ENCODE data around the gene EXOSC1.
"Not testable (repeated sequence)": the region's sequence is repeated elsewhere in the genome, so short reads cannot be mapped to it uniquely, and the experiment has no call there.

The EXOSC1 gene

DNA sequence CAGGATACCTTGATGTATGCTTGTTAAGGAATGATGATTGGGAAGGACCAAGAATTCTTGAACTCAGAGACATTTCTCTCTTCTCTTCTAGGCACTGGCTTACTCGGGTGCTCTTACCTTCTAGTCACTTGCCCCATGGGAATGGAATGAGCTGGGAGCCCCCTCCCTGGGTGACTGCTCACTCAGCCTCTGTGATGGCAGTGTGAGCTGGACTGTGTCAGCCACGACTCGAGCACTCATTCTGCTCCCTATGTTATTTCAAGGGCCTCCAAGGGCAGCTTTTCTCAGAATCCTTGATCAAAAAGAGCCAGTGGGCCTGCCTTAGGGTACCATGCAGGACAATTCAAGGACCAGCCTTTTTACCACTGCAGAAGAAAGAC is 10.9 kb upstream of the EXOSC1 start:
- DNase-seq, result no peak

DNA sequence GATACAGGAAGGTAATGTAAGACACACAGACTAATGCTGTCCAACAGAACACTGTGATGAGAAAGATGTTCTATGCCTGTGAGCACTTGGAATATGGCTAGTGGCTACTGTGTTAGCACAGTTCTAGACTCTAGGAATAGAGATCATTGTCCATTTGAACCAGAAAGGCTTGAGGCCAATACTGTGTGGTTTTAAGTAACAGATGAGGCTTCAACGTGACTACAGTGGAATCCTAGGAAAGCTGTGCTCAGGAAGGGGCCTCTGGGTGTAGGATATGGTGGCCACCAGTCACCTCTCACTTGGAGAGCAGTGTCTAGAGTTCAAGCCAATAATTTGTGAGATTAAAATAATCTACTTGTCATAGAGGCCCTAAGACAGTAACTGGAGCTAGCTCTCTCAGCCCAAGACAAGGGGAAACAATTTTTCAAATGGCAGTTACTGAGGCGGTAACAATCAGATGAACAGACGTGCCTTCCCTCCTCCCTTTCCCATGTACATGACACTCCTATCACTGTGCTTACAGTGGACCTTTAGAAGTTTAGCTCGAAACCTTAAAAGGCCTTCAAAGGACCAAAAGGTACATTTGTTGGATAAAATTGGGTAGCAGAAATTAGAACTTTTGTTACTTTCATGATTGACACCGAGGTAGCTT is 10.4 kb upstream of the EXOSC1 start:
- DNase-seq, result no peak

DNA sequence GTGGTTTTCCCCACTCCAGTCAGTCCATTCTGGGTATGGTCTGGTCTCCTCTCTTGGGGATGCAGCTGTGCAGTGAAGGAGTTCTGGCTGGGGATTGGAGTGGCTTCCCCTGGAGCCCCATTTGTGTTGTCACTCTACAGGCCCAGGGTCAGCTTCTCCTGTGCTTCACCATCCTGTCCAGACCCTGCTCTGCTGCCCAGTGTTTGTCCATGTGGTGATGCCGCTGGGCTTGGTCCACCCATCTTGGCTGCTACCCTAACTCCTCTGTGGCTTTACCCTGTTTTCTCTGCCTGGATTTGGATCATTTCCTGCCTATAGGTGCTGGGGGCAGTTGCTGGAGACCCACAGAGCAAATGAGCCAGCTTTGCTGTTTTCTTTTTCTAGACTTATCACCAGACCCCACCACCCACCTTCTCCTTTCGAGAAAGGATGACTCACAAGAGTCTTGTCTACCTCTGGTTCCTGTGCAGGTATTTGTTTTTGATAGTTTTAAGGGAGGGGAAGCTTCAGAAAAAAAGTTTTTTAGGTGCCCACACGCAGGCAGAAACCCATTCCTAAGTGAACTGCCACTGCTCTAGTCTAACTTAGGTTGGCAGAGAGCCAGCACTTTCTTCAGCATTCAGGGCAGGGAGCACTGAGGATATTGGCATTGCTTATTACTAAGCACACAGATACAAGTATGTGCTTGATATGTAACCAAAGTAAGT is 8.7 kb upstream of the EXOSC1 start:
- no peak for DNase-seq

DNA sequence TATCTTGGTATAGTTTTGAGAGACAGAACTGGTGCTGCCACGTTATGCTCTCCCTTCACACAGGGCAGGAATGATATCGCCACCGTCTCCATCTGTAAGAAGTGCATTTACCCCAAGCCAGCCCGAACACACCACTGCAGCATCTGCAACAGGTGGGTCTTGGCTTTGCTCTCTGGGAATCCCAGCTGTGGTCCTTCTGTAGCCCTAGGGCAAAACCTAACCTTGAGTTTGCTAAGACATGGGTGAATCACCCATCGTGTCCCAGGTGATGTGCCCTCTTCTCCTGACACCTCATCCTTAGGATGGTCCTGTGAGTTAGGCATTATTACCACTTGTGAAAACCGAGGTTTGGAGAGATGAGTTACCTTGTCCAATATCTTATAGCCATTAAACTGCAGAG is 6.5 kb upstream of the EXOSC1 start:
- DNase-seq, result no peak

DNA sequence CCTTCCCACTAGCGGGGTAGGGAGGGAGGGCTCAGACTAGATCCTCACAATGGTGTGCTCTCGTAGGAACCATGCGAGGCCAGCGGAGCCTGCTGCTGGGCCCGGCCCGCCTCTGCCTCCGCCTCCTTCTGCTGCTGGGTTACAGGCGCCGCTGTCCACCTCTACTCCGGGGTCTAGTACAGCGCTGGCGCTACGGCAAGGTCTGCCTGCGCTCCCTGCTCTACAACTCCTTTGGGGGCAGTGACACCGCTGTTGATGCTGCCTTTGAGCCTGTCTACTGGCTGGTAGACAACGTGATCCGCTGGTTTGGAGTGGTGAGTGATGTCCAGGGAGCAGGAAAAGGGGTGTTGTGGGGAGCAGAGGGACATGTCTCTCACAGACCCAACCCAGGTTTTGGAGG is 5.8 kb upstream of the EXOSC1 start:
- DNase-seq, result no peak

DNA sequence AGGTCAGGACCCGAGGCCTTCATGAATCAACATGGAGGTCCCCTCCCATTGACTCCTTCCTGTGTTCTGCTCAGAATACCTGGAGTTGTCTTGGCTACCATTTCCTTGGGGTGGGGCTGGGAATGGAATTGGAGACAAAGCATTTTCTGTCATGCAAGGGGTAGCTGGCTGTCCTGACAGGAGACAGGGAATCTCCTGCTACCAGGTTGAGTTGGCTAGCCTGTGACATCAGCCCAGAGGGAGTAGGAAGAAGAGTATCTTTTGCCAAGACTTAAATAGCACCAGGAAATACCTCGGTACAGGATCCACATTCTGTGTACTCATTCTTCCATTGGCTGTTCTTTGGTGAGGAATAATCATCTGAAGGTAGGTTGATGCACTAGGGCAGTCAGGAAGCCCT is 5.0 kb upstream of the EXOSC1 start:
- DNase-seq, result no peak

DNA sequence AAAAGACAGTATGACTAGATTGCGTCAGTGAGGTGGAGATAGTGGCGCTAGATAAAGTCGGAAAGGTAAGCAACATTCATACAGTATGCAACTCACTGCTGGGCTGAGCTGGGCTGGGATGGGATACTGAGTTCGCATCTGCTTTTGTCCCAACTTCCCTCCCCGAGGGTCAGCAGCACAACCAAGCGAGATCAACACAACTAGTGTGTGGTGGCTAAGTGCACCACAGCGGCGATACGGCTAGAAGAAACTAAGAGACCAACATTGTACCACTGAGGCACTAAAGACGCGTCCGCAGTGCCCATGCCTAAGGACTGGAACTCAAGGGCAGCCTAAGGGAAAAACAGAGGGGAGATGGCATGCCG is 467 bp downstream of the EXOSC1 start:
- DNase-seq, result no peak

DNA sequence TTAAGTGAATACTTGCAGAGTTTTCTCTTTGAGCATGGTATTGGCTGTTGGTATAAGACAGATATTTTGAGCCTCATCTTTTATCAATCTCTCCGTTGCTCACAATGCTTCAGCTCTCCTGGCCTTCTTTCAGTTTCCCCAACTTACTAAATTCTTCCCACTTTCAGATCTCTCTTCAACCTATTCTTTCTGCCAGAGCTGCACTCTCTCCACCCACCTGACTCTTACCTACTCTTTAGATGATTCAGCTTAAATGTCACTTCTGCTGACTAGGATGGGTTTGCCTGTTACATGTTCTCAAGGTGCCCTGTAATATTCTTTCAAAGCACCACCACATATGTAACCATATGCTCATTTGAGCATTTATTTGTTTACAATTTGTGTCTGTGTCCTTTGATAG is 1.6 kb downstream of the EXOSC1 start:
- no peak for DNase-seq

DNA sequence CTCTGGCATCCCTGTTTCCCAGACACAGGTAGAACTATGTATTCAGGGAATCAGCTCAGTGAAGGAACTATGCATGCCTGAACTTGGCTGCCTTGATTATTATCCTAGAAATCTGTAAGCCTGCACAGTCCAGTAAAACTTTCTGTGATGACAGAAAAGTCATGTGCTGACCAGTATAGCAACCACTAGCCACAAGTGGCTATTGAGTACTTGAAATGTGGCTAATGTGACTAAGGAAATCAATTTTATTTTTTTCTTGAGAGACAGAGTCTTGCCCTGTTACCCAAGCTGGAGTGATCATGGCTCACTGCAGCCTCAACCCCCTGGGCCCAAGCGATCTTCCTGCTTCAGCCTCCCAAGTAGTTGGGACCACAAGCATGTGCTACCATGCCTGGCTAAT is 3.5 kb downstream of the EXOSC1 start:
- DNase-seq, result no peak

DNA sequence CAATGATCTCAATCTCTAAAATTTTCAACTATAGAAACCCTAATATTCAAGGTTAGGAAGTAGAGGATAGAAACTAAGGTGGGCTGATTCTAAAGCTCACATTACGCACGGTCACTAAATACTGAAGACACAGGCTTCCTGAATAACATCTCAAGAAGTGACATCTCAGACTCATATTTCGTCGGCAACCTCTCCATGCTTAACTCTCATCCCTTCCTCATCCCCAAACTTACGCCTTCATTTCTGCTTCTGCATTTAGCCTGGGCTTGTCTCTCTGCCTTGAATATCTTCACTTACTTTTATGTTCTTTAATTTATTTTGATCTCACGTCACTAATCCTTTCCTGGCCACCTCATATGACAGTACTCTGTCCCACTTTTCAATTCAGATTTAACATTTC is 10.6 kb downstream of the EXOSC1 start:
- DNase-seq, result no peak

DNA sequence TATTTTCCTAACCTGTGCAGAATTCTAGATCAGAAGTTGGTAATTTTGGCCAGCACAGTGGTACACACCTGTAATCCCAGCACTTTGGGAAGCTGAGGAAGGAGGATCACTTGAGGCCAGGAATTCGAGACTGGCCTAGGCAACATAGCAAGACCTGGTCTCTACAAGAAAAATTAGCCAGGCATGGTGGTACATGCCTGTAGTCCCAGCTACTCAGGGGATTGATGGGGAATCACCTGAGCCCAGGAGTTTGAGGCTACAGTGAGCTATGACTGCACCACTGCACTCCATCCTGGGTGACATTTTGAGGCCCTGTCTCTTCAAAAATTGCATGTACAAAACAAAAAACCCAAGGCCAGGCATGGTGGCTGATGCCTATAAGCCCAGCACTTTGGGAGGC is 11.2 kb downstream of the EXOSC1 start:
- DNase-seq, result no peak

DNA sequence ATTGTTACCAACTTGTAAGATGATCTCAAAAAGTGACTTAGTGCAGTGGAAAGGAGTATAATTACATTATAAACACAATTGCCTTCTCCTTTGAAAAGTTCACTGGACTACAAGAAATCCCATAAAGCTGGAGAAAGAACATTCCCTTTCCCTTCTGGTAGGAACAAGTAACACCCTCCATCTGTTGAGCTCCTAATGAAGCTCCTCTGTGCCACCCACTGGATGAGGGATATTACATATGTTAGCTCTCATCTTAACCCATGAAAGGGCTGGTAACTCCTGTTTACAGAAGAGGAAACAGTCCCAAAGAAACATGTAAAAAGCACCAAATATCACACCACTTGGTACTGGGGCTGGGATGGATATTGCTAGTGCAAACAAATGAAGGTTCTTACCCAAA is 11.8 kb downstream of the EXOSC1 start:
- no peak for DNase-seq

DNA sequence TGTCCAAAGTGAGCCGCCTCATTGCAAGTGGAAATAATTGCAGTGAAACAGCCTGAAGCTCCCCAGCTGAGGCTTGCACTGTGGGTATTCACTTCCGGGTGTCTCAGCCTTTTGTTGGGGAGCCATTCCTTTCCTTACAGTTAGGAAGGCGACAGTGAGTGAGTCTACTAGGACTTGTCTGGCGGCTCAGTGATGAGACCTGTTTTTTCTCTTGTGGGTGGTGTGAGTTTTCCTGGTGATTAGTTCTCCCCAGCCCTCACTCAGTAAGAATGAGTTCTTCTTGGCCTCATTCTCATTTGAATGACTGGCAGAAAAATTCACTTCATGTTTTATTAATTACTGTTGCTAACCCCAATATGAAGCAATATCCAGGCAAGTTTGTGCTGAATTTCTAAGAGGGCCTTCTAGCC is 17.2 kb downstream of the EXOSC1 start:
- DNase-seq, result no peak

DNA sequence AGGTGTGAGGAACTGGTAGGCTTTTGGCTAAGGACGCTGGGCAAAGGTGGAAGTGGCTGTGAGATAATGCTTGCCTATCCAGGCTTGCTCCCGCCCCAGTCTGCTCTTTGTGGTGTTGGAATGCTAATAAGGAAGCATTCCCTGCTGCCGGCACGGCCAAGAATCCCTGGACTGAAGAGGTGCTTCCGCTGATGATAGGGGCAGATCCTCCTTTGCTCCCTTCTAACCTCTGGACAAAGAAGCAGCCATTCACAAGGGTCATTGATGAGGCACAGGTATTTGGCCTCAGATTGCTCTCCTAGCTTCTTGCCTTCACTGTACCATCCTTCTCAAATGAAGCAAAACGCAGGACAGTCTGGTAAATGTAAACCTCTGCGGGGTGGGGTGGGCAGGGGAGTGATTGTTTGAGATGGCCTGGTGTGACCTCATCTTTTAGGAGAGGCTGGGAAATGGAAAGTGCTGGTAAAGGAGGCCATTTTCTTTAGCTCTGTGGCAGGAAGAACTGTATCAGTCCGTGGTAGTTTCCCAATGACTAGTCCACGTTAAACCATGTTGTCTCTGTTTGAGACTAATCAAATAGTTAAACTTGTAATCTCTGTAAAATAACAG is 18.1 kb downstream of the EXOSC1 start:
- no peak for DNase-seq

DNA sequence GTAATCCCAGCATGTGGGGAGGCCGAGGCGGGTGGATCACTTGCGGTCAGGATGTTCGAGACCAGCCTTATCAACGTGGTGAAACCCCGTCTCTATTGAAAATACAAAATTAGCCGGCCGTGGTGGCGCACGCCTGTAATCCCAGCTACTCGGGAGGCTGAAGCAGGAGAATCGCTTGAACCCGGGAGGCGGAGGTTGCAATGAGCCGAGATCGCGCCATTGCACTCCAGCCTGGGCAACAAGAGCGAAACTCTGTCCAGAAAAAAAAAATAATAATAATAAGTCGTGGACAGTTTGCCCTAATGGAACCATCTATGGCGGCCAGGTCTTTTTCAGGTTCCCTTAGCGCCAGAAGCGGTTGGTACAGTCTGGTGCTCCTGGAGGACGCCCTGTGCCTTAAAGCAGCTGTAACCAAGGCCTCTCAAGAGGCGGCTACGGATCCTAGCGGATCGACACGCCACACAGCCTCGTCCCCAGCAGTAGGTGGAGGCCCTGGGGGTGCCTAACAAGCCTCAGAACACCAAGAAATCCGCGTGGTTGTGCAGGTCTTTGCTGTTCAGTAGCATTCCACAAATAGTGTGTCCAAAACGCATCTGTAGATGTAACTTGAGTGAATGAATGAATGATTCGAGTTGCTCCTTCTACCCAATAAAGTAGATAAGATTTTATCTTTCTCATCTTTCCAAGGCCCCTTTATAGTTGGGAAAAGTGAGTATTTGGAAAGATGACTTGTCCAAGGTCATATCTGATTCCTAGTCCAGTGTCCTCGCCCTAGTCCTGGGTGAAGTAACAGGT is 18.8 kb downstream of the EXOSC1 start:
- DNase-seq, result peak in 1 of 2 experiments; percentile 6

DNA sequence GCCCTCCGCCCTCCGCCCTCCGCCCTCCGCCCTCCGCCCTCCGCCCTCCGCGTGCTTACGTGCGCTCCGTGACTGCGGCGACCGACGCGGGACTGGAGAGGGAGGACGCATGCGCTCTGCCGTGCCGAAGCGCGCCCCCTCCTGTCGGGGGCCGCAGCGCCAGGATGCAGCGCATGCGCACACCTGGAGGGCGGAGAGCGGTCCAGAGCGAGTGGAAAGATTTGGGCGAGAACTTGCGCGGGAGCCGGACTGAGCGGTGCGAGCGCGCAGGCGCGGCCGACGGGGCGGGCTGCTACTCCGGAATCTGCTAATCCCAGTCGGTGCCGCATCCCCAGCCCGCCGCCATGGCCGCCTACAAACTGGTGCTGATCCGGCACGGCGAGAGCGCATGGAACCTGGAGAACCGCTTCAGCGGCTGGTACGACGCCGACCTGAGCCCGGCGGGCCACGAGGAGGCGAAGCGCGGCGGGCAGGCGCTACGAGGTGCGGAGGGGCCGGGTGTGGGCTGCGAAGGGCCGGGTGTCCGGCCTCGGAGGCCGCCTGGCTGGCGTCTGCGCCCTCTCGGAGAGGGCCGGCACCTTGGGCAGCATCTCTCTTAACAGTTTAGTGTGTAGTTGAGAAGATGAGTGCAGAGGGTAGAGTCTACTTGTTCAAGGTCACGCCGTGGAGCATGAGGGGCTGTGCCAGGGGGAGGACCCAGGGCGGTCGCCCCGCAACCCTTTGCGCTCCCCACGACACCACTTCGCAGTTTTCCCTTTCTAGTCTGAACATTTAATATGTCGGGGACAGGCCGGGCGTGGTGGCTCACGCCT is 19.6 kb downstream of the EXOSC1 start, which contains the start of gene PGAM1:
TSS of gene PGAM1 (plus strand) at position 228 of the 812 bp plus-strand sequence. CDS start at position 345, 117 bp downstream.
- DNase-seq, result peak; percentile 88 to 90

DNA sequence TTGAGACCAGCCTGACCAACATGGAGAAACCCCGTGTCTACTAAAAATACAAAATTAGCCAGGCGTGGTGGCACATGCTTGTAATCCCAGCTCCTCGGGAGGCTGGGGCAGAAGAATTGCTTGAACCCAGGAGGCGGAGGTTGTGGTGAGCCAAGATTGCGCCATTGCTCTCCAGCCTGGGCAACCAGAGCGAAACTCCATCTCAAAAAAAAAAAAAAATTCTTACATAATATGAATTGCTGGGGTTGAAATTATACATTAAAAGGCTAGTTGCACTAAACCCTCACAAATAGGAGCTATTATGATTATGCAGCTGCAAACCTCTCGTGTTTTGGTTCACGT is 22.1 kb downstream of the EXOSC1 start:
- DNase-seq, result not testable (repeated sequence)

DNA sequence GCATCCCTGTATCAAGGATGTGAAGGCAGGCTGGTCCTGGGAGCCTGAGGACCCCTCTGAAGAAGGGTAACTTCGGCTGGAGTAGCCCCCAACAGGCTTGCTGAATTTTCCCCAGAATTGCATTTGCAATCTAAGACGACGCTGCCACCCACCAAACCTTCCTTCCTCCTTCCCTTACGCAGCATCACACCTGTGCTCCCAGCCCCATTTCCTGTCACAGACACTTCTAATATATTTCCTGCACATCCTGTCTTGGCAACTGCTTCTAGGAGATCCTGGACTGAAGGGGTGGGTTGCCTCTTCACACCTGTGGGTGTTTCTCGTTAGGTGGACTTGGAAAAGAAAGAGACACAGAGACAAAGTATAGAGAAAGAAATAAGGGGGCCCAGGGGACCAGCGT is 29.2 kb downstream of the EXOSC1 start:
- DNase-seq, result no peak

DNA sequence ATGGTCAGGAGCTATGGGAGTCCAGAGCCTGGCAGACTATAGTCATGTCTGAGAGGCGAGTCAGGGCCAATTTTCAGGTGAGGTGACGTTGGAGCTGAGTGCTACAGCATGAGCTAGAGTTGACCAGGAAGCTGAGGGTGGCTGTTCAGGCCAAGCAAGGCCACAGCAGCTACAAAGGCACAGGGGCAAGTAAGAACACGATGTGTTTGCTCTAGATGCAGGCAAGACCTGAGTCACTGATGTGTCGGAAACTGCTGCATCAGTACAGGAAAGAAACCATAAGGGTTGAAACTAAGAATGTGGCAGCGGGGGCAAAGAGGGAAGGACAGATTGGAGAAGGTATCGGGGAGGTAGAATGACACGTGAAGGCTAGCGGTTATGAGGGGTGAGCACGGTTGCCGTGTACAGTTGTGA is 32.9 kb downstream of the EXOSC1 start:
- DNase-seq, result no peak

DNA sequence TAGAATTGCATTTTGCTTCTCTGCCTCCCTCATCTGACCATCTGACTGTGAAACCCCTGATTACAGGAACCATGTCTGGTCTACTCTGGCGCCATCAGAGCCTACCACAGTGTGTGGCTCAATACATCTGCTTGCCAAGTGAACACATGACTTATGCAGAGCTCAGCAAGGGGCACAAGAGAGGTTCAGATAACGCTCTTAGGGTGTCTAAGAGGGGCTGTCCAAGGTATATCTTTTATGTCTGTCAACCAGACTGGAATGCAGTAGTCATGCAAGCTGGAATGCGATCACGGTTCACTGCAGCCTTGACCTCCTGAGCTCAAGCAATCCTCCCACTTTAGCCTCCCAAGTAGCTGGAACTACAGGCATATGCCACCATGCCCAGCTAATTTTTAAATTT is 34.4 kb downstream of the EXOSC1 start:
- no peak for DNase-seq

DNA sequence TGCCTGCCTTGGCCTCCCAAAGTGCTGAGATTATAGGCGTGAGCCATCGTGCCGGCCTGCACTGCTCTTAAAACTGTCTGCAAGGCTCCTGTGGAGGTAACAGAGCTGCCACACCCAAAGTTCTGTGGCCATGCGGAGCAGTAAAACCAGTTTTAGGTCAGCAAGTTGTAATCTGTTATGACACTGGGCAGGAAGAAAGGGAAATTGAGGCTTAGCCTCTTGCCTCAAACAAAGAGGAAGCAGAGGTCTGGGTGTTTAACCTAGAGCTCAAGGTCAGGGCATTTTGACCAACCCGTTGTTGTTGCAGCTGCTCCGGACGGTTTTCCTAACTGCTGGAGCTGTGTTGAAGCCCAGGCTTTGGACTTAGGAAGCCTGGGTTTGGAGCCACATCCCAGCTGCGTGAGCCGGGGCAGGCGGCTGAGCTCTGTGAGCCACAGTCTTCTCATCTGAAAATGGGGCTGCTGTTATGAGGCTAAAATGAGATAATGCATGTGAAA is 37.3 kb downstream of the EXOSC1 start:
- no peak for DNase-seq

DNA sequence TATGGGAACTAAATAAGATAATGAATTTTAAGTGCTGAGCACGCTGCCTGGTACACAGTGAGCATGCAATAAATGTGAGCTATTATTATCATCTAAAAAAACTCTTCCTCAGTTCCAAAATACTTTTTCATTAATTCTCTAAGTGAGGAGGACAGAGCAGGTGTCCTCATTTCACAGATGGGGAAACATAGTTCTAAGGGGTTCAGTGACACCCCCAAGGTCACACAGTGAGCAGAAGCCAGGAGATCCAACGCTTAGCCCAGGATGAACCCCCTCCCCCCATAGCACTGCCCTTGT is 37.9 kb downstream of the EXOSC1 start:
- DNase-seq, result no peak
